ENCODE data around the gene CHRNA1. TPM values are rescaled to one million over a fixed set of nuclear protein-coding genes. Genes with fewer than 3 reads are reported as not detected.
A peak's percentile ranks its signal among the peaks of the same experiment; 100 is the strongest.

The CHRNA1 gene
- total and polyA plus RNA-seq, 2 of the 13 experiments (the other 11 are each of a cell fraction or from before 2014, with no cell fraction given) = not detected

- TF ChIP-seq CHCHD3 (CRISPR knock-in tag; IDR thresholded peaks at IDR 0.05) = no peak
- TF ChIP-seq CREB1 (IDR thresholded peaks at IDR 0.05) = peak; percentile 65
- no peak for TF ChIP-seq CREB1 (CRISPR knock-in tag; IDR thresholded peaks at IDR 0.05)
- peak; percentile 47; the same call in 1 of the 2 replicates for TF ChIP-seq MIXL1 (CRISPR knock-in tag; IDR thresholded peaks at IDR 0.05)
- peak; percentile 55 for TF ChIP-seq JARID2 (CRISPR knock-in tag; IDR thresholded peaks at IDR 0.05; ENCODE audit: insufficient replicate concordance)
- TF ChIP-seq ZNF839 (CRISPR knock-in tag; IDR thresholded peaks at IDR 0.05; ENCODE audit: borderline replicate concordance) = no peak
- TF ChIP-seq, protein P1, sequence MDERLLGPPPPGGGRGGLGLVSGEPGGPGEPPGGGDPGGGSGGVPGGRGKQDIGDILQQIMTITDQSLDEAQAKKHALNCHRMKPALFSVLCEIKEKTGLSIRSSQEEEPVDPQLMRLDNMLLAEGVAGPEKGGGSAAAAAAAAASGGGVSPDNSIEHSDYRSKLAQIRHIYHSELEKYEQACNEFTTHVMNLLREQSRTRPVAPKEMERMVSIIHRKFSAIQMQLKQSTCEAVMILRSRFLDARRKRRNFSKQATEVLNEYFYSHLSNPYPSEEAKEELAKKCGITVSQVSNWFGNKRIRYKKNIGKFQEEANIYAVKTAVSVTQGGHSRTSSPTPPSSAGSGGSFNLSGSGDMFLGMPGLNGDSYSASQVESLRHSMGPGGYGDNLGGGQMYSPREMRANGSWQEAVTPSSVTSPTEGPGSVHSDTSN (CRISPR knock-in tag; IDR thresholded peaks at IDR 0.05) = no peak
- TF ChIP-seq NR2F6 (IDR thresholded peaks at IDR 0.05) = no peak
- TF ChIP-seq NR2F6 (CRISPR knock-in tag; IDR thresholded peaks at IDR 0.05) = 0 out of 2 replicates have a peak, but pooled peaks have one; percentile 11
- TF ChIP-seq BHLHE40 (IDR thresholded peaks at IDR 0.05; ENCODE audit: low read length) = peak; percentile 82
- TF ChIP-seq NFRKB (IDR thresholded peaks at IDR 0.05) = no peak
- TF ChIP-seq GZF1 (CRISPR knock-in tag; IDR thresholded peaks at IDR 0.05) = 0 out of 2 replicates have a peak, but pooled peaks have one; percentile 58
- TF ChIP-seq, protein P2, sequence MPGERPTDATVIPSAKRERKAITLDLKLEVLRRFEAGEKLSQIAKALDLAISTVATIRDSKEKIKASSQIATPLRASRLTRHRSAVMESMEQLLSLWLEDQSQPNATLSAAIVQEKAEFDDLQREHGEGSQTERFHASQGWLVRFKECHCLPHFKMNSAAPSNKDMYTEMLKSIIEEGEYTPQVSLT (CRISPR knock-in tag; IDR thresholded peaks at IDR 0.05; ENCODE audit: borderline replicate concordance, low read depth) = no peak
- no peak for TF ChIP-seq ZNF441 (CRISPR knock-in tag; IDR thresholded peaks at IDR 0.05; ENCODE audit: borderline replicate concordance)
- TF ChIP-seq, protein P3, sequence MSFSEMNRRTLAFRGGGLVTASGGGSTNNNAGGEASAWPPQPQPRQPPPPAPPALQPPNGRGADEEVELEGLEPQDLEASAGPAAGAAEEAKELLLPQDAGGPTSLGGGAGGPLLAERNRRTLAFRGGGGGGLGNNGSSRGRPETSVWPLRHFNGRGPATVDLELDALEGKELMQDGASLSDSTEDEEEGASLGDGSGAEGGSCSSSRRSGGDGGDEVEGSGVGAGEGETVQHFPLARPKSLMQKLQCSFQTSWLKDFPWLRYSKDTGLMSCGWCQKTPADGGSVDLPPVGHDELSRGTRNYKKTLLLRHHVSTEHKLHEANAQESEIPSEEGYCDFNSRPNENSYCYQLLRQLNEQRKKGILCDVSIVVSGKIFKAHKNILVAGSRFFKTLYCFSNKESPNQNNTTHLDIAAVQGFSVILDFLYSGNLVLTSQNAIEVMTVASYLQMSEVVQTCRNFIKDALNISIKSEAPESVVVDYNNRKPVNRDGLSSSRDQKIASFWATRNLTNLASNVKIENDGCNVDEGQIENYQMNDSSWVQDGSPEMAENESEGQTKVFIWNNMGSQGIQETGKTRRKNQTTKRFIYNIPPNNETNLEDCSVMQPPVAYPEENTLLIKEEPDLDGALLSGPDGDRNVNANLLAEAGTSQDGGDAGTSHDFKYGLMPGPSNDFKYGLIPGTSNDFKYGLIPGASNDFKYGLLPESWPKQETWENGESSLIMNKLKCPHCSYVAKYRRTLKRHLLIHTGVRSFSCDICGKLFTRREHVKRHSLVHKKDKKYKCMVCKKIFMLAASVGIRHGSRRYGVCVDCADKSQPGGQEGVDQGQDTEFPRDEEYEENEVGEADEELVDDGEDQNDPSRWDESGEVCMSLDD (CRISPR knock-in tag; IDR thresholded peaks at IDR 0.05; ENCODE audit: borderline replicate concordance) = no peak
- TF ChIP-seq IRF2 (CRISPR knock-in tag; IDR thresholded peaks at IDR 0.05) = 0 out of 2 replicates have a peak, but pooled peaks have one; percentile 26
- 0 out of 2 replicates have a peak, but pooled peaks have one; percentile 15 for TF ChIP-seq THAP11 (CRISPR knock-in tag; IDR thresholded peaks at IDR 0.05)
- TF ChIP-seq ZNF501 (CRISPR knock-in tag; IDR thresholded peaks at IDR 0.05) = no peak
- TF ChIP-seq ZMYM3 (CRISPR knock-in tag; IDR thresholded peaks at IDR 0.05) = no peak
- no peak for TF ChIP-seq SP4 (CRISPR knock-in tag; IDR thresholded peaks at IDR 0.05)
- TF ChIP-seq XRCC5 (optimal IDR thresholded peaks at IDR 0.05; ENCODE audit: low read length) = peak; percentile 89
- peak; percentile 77 for TF ChIP-seq USF2 (IDR thresholded peaks at IDR 0.05; ENCODE audit: low read depth, low read length)
- TF ChIP-seq USF2 (CRISPR knock-in tag; IDR thresholded peaks at IDR 0.05; ENCODE audit: borderline replicate concordance) = peak; percentile 64; the same call in 1 of the 2 replicates
- TF ChIP-seq ZNF768 (CRISPR knock-in tag; IDR thresholded peaks at IDR 0.05) = 0 out of 2 replicates have a peak, but pooled peaks have one; percentile 16
- no peak for TF ChIP-seq MXD4 (CRISPR knock-in tag; IDR thresholded peaks at IDR 0.05)
- TF ChIP-seq HES4 (CRISPR knock-in tag; IDR thresholded peaks at IDR 0.05; ENCODE audit: borderline replicate concordance) = no peak
Observed at GRCh38 chr2:174771631-174772471, 7.6 kb upstream of the CHRNA1 start (continued).
